Measurements from ENCODE around the gene SLIT1.

SLIT1 gene

GRCh38 chr10:97185326-97186058 lies at the start of gene SLIT1:
SLIT1 (minus strand) TSS chr10:97185959; CDS start chr10:97185674, 285 bp downstream.
- no peak for DNase-seq (ENCODE audit: insufficient read length, low spot score)

GRCh38 chr10:97235353-97235752 lies 49.6 kb upstream of the SLIT1 start:
- no peak for FAIRE-seq

More at GRCh38 chr10:97185326-97186058, at the start of gene SLIT1:
- FAIRE-seq: peak; percentile 51

GRCh38 chr10:97234400-97234799 lies 48.6 kb upstream of the SLIT1 start:
- FAIRE-seq (no peak), DNase-seq (ENCODE audit: insufficient read length, low spot score) (peak; percentile 43)

More at GRCh38 chr10:97235353-97235752, 49.6 kb upstream of the SLIT1 start:
- DNase-seq (ENCODE audit: insufficient read length, low spot score): no peak

GRCh38 chr10:97230146-97230545 lies 44.4 kb upstream of the SLIT1 start:
- no peak for FAIRE-seq
- no peak for DNase-seq (ENCODE audit: insufficient read length, low spot score)

- FAIRE-seq: no peak
Observed at GRCh38 chr10:97229322-97230015, 43.7 kb upstream of the SLIT1 start.

GRCh38 chr10:97228775-97229157 lies 43.0 kb upstream of the SLIT1 start:
- DNase-seq (ENCODE audit: insufficient read length, low spot score) (no peak), FAIRE-seq (no peak)

More at GRCh38 chr10:97229322-97230015, 43.7 kb upstream of the SLIT1 start:
- DNase-seq (ENCODE audit: insufficient read length, low spot score): no peak

- DNase-seq (ENCODE audit: insufficient read length, low spot score) (no peak), FAIRE-seq (no peak)
Observed at GRCh38 chr10:97228130-97228774, 42.5 kb upstream of the SLIT1 start.

GRCh38 chr10:97226398-97226797 lies 40.6 kb upstream of the SLIT1 start:
- no peak for FAIRE-seq
- no peak for DNase-seq (ENCODE audit: insufficient read length, low spot score)

- FAIRE-seq: no peak
Observed at GRCh38 chr10:97224483-97225435, 39.0 kb upstream of the SLIT1 start.

GRCh38 chr10:97222326-97222961 lies 36.7 kb upstream of the SLIT1 start:
- DNase-seq (ENCODE audit: insufficient read length, low spot score) (no peak), FAIRE-seq (no peak)

More at GRCh38 chr10:97224483-97225435, 39.0 kb upstream of the SLIT1 start:
- no peak for DNase-seq (ENCODE audit: insufficient read length, low spot score)

- FAIRE-seq: no peak
- no peak for DNase-seq (ENCODE audit: insufficient read length, low spot score)
Observed at GRCh38 chr10:97220355-97220754, 34.6 kb upstream of the SLIT1 start.

GRCh38 chr10:97217299-97217698 lies 31.5 kb upstream of the SLIT1 start:
- no peak for FAIRE-seq
- DNase-seq (ENCODE audit: insufficient read length, low spot score): no peak

GRCh38 chr10:97215619-97216260 lies 30.0 kb upstream of the SLIT1 start:
- DNase-seq (ENCODE audit: insufficient read length, low spot score): no peak
- FAIRE-seq: no peak

GRCh38 chr10:97213431-97213830 lies 27.7 kb upstream of the SLIT1 start:
- no peak for FAIRE-seq
- DNase-seq (ENCODE audit: insufficient read length, low spot score): no peak

GRCh38 chr10:97211229-97211628 lies 25.5 kb upstream of the SLIT1 start:
- FAIRE-seq: no peak
- no peak for DNase-seq (ENCODE audit: insufficient read length, low spot score)

- FAIRE-seq (no peak), DNase-seq (ENCODE audit: insufficient read length, low spot score) (peak; percentile 68)
Observed at GRCh38 chr10:97210543-97210960, 24.8 kb upstream of the SLIT1 start.

- DNase-seq (ENCODE audit: insufficient read length, low spot score) (no peak), FAIRE-seq (no peak)
Observed at GRCh38 chr10:97207756-97208346, 22.1 kb upstream of the SLIT1 start.

GRCh38 chr10:97207131-97207530 lies 21.4 kb upstream of the SLIT1 start:
- DNase-seq (ENCODE audit: insufficient read length, low spot score): no peak
- FAIRE-seq: no peak

Measured in HTR-8/SVneo (cell line).